Measurements from ENCODE around the gene NOS3. TPM values are rescaled to one million over a fixed set of nuclear protein-coding genes. Genes with fewer than 3 reads are reported as not detected.

NOS3 gene
- total and polyA plus RNA-seq, 9 of the 15 experiments (the other 6 are each of a cell fraction or from before 2014, with no cell fraction given) = 1.1 to 121 (median 23.6) TPM

DNA sequence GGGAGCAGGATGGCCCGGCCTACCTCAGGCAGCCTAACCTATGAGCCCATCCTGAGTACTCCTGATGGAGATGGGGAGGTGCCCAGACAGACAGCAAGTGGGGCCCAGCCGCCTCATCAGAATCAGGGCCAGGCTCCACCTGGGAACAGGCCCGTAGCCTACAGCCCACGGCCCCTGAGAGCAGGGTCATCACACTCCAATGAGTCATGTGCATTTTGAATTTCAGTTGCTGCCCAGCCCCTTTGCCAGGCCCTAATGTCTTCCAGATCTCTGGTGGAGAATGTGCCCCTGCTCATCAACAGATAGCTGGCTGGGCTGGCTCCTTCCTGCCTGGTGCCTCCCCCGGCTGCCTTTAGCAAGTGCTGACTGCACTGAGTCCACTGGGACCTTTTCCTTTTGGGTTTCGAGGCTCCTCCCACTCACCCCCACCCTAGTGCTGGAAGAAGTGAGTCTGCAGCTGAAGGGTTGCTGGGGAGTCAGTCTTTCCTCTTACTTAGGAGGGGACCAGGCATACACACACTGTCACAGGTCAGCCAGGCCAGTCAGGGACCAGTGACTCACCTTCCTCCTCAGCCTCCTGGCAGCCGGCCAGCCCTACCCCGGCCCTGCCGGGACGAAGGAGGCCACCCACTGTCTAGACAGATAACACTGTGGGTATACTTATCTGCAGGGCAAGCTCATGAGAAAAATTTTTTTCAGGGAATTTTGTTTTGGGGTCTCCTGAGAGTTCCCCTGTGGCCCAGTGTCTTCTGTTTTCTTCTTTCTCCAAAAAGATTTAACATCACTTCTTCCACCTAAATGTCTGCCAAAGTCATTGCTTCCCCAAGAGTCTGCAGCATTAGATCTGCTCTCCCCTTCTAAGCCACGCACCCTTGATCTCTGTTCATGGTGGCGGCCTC, 48.4 kb downstream of the NOS3 start (continued):
- TF ChIP-seq YY1 (IDR thresholded peaks at IDR 0.05; ENCODE audit: borderline replicate concordance in 1 of 3, control insufficient read depth in 1 of 3, extremely low read depth in 1 of 3, insufficient read depth in 3 of 3, insufficient read length in 1 of 3, insufficient replicate concordance in 2 of 3, low read depth in 1 of 3, low read length in 2 of 3) (peak in 1 of 3 experiments; percentile 28), CREBBP (IDR thresholded peaks at IDR 0.05; ENCODE audit: low read depth, low read length) (no peak), FOXP1 (CRISPR knock-in tag; IDR thresholded peaks at IDR 0.05) (no peak), ZNF785 (CRISPR knock-in tag; IDR thresholded peaks at IDR 0.05) (no peak), ZNF146 (CRISPR knock-in tag; IDR thresholded peaks at IDR 0.05; ENCODE audit: unreplicated experiment) (no peak), KDM4B (IDR thresholded peaks at IDR 0.05; ENCODE audit: borderline replicate concordance in 2 of 2, low read depth in 1 of 2) (no peak), KDM1A (IDR thresholded peaks at IDR 0.05) (peak; percentile 78 to 89; a peak in 3 of 4 replicates), MTA1 (IDR thresholded peaks at IDR 0.05; ENCODE audit: borderline replicate concordance) (peak; percentile 79; the same call in 1 of the 2 replicates)
- TF ChIP-seq, protein P1, sequence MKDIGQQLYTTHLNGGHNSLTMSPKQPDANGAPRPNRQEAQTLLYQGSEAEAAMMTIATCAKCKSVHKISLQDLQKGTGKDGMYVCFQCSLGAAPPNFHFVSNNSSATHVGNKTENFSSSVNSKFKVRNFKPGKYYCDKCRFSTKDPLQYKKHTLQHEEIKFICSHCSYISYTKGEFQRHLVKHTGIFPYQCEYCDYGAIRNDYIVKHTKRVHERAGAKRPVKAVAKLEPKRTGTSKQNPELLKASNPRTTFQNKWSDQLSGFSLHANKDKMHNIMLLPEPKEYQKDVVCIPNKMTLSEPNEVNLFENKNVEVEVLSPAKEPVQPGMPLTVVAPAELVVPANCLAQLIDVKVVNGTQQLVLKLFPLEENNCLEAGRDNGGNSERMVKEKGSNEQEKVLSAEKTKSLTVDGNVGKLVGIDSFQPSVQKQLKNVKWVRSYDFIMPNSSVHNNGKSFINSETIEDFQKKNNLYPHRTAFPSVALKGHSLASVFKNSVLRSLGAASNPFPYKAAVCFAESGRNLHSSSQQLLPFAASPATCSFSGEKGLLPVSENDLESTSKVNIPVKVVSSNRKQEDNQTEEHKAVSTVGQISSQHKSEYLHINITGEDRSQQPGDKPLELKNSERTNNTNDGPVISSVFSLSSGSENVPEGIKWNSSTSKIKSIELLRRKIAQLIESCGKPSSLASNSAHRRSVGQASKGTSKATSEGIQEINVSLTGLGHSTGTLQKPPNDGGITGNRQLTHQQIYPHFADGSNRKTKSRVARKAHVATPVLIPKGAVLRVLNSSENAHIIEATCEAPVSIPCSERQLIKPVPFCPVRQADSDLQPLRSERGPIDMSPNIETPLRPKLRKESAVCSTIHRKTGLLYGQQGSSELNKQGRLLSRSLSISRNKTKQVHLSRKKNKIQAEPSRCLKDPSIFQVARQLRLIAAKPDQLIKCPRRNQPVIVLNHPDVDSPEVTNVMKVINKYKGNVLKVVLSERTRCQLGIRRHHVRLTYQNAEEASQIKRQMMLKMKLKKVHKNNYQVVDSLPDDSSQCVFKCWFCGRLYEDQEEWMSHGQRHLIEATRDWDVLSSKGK (CRISPR knock-in tag; IDR thresholded peaks at IDR 0.05) = no peak
- TF ChIP-seq, protein P2, sequence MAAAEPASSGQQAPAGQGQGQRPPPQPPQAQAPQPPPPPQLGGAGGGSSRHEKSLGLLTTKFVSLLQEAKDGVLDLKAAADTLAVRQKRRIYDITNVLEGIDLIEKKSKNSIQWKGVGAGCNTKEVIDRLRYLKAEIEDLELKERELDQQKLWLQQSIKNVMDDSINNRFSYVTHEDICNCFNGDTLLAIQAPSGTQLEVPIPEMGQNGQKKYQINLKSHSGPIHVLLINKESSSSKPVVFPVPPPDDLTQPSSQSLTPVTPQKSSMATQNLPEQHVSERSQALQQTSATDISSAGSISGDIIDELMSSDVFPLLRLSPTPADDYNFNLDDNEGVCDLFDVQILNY (CRISPR knock-in tag; IDR thresholded peaks at IDR 0.05) = no peak
- TF ChIP-seq, protein P3, sequence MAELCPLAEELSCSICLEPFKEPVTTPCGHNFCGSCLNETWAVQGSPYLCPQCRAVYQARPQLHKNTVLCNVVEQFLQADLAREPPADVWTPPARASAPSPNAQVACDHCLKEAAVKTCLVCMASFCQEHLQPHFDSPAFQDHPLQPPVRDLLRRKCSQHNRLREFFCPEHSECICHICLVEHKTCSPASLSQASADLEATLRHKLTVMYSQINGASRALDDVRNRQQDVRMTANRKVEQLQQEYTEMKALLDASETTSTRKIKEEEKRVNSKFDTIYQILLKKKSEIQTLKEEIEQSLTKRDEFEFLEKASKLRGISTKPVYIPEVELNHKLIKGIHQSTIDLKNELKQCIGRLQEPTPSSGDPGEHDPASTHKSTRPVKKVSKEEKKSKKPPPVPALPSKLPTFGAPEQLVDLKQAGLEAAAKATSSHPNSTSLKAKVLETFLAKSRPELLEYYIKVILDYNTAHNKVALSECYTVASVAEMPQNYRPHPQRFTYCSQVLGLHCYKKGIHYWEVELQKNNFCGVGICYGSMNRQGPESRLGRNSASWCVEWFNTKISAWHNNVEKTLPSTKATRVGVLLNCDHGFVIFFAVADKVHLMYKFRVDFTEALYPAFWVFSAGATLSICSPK (IDR thresholded peaks at IDR 0.05; ENCODE audit: borderline replicate concordance) = no peak
- TF ChIP-seq, protein P4, sequence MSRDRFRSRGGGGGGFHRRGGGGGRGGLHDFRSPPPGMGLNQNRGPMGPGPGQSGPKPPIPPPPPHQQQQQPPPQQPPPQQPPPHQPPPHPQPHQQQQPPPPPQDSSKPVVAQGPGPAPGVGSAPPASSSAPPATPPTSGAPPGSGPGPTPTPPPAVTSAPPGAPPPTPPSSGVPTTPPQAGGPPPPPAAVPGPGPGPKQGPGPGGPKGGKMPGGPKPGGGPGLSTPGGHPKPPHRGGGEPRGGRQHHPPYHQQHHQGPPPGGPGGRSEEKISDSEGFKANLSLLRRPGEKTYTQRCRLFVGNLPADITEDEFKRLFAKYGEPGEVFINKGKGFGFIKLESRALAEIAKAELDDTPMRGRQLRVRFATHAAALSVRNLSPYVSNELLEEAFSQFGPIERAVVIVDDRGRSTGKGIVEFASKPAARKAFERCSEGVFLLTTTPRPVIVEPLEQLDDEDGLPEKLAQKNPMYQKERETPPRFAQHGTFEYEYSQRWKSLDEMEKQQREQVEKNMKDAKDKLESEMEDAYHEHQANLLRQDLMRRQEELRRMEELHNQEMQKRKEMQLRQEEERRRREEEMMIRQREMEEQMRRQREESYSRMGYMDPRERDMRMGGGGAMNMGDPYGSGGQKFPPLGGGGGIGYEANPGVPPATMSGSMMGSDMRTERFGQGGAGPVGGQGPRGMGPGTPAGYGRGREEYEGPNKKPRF (IDR thresholded peaks at IDR 0.05; ENCODE audit: low read depth, low read length) = no peak

Data from K562 (cell line).